Measurements from ENCODE around the gene KLHL28.

DNA sequence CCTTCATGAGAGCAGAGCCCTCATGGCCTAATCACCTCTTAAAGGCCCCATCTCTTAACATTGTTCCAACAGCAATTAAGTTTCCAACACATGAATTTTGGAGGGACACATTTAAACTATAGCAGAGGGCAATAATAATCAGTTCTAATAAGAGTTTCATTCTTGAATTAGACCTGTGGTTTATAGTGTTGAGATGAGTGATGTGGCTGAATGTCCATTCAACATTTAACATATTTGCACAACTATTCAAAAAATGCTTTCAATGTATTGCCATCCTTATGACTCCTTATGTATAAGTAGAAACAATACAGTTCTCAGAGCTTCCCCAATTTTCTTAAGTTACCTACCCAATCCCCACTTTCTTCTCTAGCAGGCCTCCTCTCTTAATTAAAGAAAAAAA is 21.5 kb downstream of the KLHL28 start:
- TF ChIP-seq, protein P1, sequence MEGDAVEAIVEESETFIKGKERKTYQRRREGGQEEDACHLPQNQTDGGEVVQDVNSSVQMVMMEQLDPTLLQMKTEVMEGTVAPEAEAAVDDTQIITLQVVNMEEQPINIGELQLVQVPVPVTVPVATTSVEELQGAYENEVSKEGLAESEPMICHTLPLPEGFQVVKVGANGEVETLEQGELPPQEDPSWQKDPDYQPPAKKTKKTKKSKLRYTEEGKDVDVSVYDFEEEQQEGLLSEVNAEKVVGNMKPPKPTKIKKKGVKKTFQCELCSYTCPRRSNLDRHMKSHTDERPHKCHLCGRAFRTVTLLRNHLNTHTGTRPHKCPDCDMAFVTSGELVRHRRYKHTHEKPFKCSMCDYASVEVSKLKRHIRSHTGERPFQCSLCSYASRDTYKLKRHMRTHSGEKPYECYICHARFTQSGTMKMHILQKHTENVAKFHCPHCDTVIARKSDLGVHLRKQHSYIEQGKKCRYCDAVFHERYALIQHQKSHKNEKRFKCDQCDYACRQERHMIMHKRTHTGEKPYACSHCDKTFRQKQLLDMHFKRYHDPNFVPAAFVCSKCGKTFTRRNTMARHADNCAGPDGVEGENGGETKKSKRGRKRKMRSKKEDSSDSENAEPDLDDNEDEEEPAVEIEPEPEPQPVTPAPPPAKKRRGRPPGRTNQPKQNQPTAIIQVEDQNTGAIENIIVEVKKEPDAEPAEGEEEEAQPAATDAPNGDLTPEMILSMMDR (IDR thresholded peaks at IDR 0.05; ENCODE audit: low read depth, low read length) = no peak
- TF ChIP-seq EZH2phosphoT487 (IDR thresholded peaks at IDR 0.05; ENCODE audit: low read depth) = no peak
